WTC11 (cell line): Measurements from ENCODE around the gene WBP2. TPM values are rescaled to one million over a fixed set of nuclear protein-coding genes. Genes with fewer than 3 reads are reported as not detected.
A peak's percentile ranks its signal among the peaks of the same experiment; 100 is the strongest.

Experiments used
- CBFB ChIP-seq: sonication (generic); formaldehyde crosslinking; IDR thresholded peaks from 2 replicates; pipeline ENCODE4 v1.8.1; 2022; ENCODE audit warnings: mild to moderate bottlenecking, low read depth, missing genetic modification reagents
- CREM ChIP-seq: sonication (generic); formaldehyde crosslinking; IDR thresholded peaks from 2 replicates; pipeline ENCODE4 v1.8.1; 2022; ENCODE audit warnings: mild to moderate bottlenecking, missing genetic modification reagents, moderate library complexity
- EMX1 ChIP-seq: fragments of 250-450 bp; sonication (Bioruptor Pico); IDR thresholded peaks from 2 replicates; pipeline ENCODE4 v1.8.0; 2021; ENCODE audit warnings: mild to moderate bottlenecking
- GABPB1 ChIP-seq: sonication (generic); formaldehyde crosslinking; IDR thresholded peaks from 2 replicates; pipeline ENCODE4 v1.8.1; 2023; ENCODE audit warnings: mild to moderate bottlenecking, missing genetic modification reagents
- NFATC4 ChIP-seq: fragments of 250-450 bp; sonication (Bioruptor Pico); IDR thresholded peaks from 2 replicates; pipeline ENCODE4 v1.9.0; 2021; ENCODE audit warnings: mild to moderate bottlenecking
- NFE2L1 ChIP-seq: sonication (generic); formaldehyde crosslinking; IDR thresholded peaks from 2 replicates; pipeline ENCODE4 v1.8.1; 2023; ENCODE audit warnings: missing genetic modification reagents
- PRDM15 ChIP-seq: sonication (generic); formaldehyde crosslinking; IDR thresholded peaks from 2 replicates; pipeline ENCODE4 v1.8.0; 2022; ENCODE audit warnings: missing genetic modification reagents
- RORB ChIP-seq: fragments of 250-450 bp; sonication (Bioruptor Pico); IDR thresholded peaks from 2 replicates; pipeline ENCODE4 v1.9.0; 2021; ENCODE audit warnings: mild to moderate bottlenecking
- SMAD4 ChIP-seq: sonication (generic); formaldehyde crosslinking; IDR thresholded peaks from 2 replicates; pipeline ENCODE4 v1.8.0; 2022; ENCODE audit warnings: mild to moderate bottlenecking, missing genetic modification reagents
- USF2 ChIP-seq: sonication (generic); formaldehyde crosslinking; IDR thresholded peaks from 2 replicates; pipeline ENCODE4 v1.8.1; 2023; ENCODE audit warnings: mild to moderate bottlenecking, missing genetic modification reagents, moderate library complexity
- total RNA-seq: library from RNA; stranded (reverse); gene quantifications from 3 replicates; pipeline ENCODE4 v1.2.3, GENCODE V29; 2021
- TF ChIP-seq, protein P1 (sequence below): sonication (generic); formaldehyde crosslinking; IDR thresholded peaks from 2 replicates; pipeline ENCODE4 v1.8.1; 2022; ENCODE audit warnings: low read depth, mild to moderate bottlenecking, moderate library complexity, missing genetic modification reagents, borderline replicate concordance
- TF ChIP-seq, protein P2 (sequence below): fragments of 250-450 bp; sonication (Bioruptor Pico); IDR thresholded peaks from 2 replicates; pipeline ENCODE4 v1.9.0; 2021; ENCODE audit warnings: mild to moderate bottlenecking
- TF ChIP-seq, protein P3 (sequence below): fragments of 250-450 bp; sonication (Bioruptor Pico); IDR thresholded peaks from 2 replicates; pipeline ENCODE4 v1.9.0; 2021; ENCODE audit warnings: moderate library complexity, mild to moderate bottlenecking, inconsistent platforms, borderline replicate concordance
- TF ChIP-seq, protein P4 (sequence below): sonication (generic); formaldehyde crosslinking; IDR thresholded peaks from 2 replicates; pipeline ENCODE4 v1.8.1; 2023; ENCODE audit warnings: mild to moderate bottlenecking, missing genetic modification reagents, moderate library complexity
- TF ChIP-seq, protein P5 (sequence below): fragments of 200-600 bp; IDR thresholded peaks from 2 replicates; pipeline ENCODE4 v1.8.0; 2022; ENCODE audit warnings: antibody characterized with exemption
- TF ChIP-seq, protein P6 (sequence below): sonication (generic); formaldehyde crosslinking; IDR thresholded peaks from 2 replicates; pipeline ENCODE4 v1.8.0; 2022; ENCODE audit warnings: mild to moderate bottlenecking, missing genetic modification reagents

WBP2 gene
- total RNA-seq, 1 experiment from 2014 or later: 68.8 TPM

GRCh38 chr17:75876938-75877751 is 22.0 kb upstream of the WBP2 start (continued):
- TF ChIP-seq, protein P1, sequence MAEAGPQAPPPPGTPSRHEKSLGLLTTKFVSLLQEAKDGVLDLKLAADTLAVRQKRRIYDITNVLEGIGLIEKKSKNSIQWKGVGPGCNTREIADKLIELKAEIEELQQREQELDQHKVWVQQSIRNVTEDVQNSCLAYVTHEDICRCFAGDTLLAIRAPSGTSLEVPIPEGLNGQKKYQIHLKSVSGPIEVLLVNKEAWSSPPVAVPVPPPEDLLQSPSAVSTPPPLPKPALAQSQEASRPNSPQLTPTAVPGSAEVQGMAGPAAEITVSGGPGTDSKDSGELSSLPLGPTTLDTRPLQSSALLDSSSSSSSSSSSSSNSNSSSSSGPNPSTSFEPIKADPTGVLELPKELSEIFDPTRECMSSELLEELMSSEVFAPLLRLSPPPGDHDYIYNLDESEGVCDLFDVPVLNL: no peak
- TF ChIP-seq CBFB (CRISPR knock-in tag): no peak
- no peak for TF ChIP-seq EMX1 (CRISPR knock-in tag)
- TF ChIP-seq, protein P2, sequence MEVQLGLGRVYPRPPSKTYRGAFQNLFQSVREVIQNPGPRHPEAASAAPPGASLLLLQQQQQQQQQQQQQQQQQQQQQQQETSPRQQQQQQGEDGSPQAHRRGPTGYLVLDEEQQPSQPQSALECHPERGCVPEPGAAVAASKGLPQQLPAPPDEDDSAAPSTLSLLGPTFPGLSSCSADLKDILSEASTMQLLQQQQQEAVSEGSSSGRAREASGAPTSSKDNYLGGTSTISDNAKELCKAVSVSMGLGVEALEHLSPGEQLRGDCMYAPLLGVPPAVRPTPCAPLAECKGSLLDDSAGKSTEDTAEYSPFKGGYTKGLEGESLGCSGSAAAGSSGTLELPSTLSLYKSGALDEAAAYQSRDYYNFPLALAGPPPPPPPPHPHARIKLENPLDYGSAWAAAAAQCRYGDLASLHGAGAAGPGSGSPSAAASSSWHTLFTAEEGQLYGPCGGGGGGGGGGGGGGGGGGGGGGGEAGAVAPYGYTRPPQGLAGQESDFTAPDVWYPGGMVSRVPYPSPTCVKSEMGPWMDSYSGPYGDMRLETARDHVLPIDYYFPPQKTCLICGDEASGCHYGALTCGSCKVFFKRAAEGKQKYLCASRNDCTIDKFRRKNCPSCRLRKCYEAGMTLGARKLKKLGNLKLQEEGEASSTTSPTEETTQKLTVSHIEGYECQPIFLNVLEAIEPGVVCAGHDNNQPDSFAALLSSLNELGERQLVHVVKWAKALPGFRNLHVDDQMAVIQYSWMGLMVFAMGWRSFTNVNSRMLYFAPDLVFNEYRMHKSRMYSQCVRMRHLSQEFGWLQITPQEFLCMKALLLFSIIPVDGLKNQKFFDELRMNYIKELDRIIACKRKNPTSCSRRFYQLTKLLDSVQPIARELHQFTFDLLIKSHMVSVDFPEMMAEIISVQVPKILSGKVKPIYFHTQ (CRISPR knock-in tag): no peak
- TF ChIP-seq, protein P3, sequence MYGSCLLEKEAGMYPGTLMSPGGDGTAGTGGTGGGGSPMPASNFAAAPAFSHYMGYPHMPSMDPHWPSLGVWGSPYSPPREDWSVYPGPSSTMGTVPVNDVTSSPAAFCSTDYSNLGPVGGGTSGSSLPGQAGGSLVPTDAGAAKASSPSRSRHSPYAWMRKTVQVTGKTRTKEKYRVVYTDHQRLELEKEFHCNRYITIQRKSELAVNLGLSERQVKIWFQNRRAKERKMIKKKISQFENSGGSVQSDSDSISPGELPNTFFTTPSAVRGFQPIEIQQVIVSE (CRISPR knock-in tag): no peak
- TF ChIP-seq, protein P4, sequence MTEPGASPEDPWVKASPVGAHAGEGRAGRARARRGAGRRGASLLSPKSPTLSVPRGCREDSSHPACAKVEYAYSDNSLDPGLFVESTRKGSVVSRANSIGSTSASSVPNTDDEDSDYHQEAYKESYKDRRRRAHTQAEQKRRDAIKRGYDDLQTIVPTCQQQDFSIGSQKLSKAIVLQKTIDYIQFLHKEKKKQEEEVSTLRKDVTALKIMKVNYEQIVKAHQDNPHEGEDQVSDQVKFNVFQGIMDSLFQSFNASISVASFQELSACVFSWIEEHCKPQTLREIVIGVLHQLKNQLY: no peak
- TF ChIP-seq RORB (CRISPR knock-in tag): no peak
- TF ChIP-seq NFATC4 (CRISPR knock-in tag): no peak
- no peak for TF ChIP-seq PRDM15 (CRISPR knock-in tag)
- TF ChIP-seq, protein P5, sequence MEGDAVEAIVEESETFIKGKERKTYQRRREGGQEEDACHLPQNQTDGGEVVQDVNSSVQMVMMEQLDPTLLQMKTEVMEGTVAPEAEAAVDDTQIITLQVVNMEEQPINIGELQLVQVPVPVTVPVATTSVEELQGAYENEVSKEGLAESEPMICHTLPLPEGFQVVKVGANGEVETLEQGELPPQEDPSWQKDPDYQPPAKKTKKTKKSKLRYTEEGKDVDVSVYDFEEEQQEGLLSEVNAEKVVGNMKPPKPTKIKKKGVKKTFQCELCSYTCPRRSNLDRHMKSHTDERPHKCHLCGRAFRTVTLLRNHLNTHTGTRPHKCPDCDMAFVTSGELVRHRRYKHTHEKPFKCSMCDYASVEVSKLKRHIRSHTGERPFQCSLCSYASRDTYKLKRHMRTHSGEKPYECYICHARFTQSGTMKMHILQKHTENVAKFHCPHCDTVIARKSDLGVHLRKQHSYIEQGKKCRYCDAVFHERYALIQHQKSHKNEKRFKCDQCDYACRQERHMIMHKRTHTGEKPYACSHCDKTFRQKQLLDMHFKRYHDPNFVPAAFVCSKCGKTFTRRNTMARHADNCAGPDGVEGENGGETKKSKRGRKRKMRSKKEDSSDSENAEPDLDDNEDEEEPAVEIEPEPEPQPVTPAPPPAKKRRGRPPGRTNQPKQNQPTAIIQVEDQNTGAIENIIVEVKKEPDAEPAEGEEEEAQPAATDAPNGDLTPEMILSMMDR: no peak
- peak; percentile 44; the same call in 1 of the 2 replicates for TF ChIP-seq GABPB1 (CRISPR knock-in tag)
- TF ChIP-seq USF2 (CRISPR knock-in tag): no peak
- no peak for TF ChIP-seq SMAD4 (CRISPR knock-in tag)
- TF ChIP-seq NFE2L1 (CRISPR knock-in tag): no peak
- TF ChIP-seq, protein P6, sequence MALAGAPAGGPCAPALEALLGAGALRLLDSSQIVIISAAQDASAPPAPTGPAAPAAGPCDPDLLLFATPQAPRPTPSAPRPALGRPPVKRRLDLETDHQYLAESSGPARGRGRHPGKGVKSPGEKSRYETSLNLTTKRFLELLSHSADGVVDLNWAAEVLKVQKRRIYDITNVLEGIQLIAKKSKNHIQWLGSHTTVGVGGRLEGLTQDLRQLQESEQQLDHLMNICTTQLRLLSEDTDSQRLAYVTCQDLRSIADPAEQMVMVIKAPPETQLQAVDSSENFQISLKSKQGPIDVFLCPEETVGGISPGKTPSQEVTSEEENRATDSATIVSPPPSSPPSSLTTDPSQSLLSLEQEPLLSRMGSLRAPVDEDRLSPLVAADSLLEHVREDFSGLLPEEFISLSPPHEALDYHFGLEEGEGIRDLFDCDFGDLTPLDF: 0 out of 2 replicates have a peak, but pooled peaks have one; percentile 26
- no peak for TF ChIP-seq CREM
